Heart right ventricle (tissue), 16 donors: ENCODE data around the gene ADGB. TPM values are rescaled to one million over a fixed set of nuclear protein-coding genes. Genes with fewer than 3 reads are reported as not detected.

Experiments
- ATAC-seq, 8 donors: fragments of 200-7000 bp; cut with Tn5 transposase; one replicate each; pipeline ENCODE4 v1.9.1; 2020; ENCODE audit warnings: mild to moderate bottlenecking in 8 of 8, moderate library complexity in 8 of 8, moderate number of reproducible peaks in 1 of 8
- DNase-seq, 2 donors: peaks; one replicate each; pipeline ENCODE4 v3.0.0-alpha.2; 2020
- H3K27ac ChIP-seq, 10 donors: fragments of 200-600 bp; sonication (generic) in 2 of 10; one replicate each; pipeline versions ENCODE4 v1.5.0 to v1.8.0; 2020 to 2022; ENCODE audit warnings: mild to moderate bottlenecking in 3 of 10
- H3K27me3 ChIP-seq, 7 donors: fragments of 200-600 bp; one replicate each; pipeline ENCODE4 v1.8.0; 2021 to 2022; ENCODE audit warnings: mild to moderate bottlenecking in 2 of 7
- H3K36me3 ChIP-seq, 9 donors: fragments of 200-600 bp; sonication (generic) in 1 of 9; one replicate each; pipeline versions ENCODE4 v1.5.0 to v1.8.0; 2020 to 2022; ENCODE audit warnings: mild to moderate bottlenecking in 2 of 9
- H3K4me1 ChIP-seq, 9 donors: fragments of 200-600 bp; sonication (generic) in 1 of 9; one replicate each; pipeline versions ENCODE4 v1.5.0 to v1.8.0; 2020 to 2022; ENCODE audit warnings: mild to moderate bottlenecking in 4 of 9
- H3K4me3 ChIP-seq, 10 donors: fragments of 200-600 bp; sonication (generic) in 2 of 10; one replicate each; pipeline versions ENCODE4 v1.5.0 to v1.8.0; 2020 to 2022; ENCODE audit warnings: mild to moderate bottlenecking in 7 of 10, moderate library complexity in 2 of 10
- H3K9me3 ChIP-seq, 11 donors: fragments of 200-600 bp in 10 of 11; sonication (generic) in 2 of 11; one replicate each; pipeline versions ENCODE4 v1.5.0 to v1.8.0; 2013 to 2022; ENCODE audit warnings: mild to moderate bottlenecking in 2 of 11, control low read depth in 1 of 11, moderate library complexity in 1 of 11
- CTCF ChIP-seq, 9 donors: fragments of 200-600 bp; sonication (generic) in 2 of 9; IDR thresholded peaks; one replicate each; pipeline versions ENCODE4 v1.5.0 to v1.8.0; 2021 to 2022; ENCODE audit warnings: antibody characterized with exemption in 9 of 9, mild to moderate bottlenecking in 5 of 9, moderate library complexity in 1 of 9
- WGBS, 2 donors: extraction: QIAGEN DNeasy Blood & Tissue Kit; methylation state at CpG; one replicate each; pipeline ENCODE4 v1.1.7; 2013; ENCODE audit warnings: inconsistent platforms in 1 of 2; 5-methylcytosine and 5-hydroxymethylcytosine counted together
- intact Hi-C, 10 donors: fragments of 100-400 bp; cut with DNase I; formaldehyde crosslinking; loops; one replicate each; pipeline versions ENCODE4 v1.11.1 to v1.14.2; 2022
- polyA plus RNA-seq, 2 donors: library from polyadenylated mRNA; stranded (reverse); fragments of 200-250 nt; gene quantifications; one replicate each; pipeline ENCODE4 v1.2.3, GENCODE V29; 2013
- total RNA-seq, 10 donors: library from RNA; stranded (reverse); fragmentation: NEBNext Ultra II Directional in 3 of 10; extraction: Animal tissue kit (Norgen Biotek cat#: 25700) in 3 of 10; gene quantifications; one replicate each; pipeline versions ENCODE4 v1.2.1 to v1.2.4, GENCODE V29; 2021 to 2023
- donor health status: Arrhythmogenic right ventricular cardiomyopathy.
- donor health status: ischemic (EF 13 %, LVEDD 7.1; RV severe dilation, severe dysfunction).
- donor health status: healthy with polysubstance abuse.
- donor health status: DM: no; HTN: yes; CAD: no.
- donor health status: DM: no; HTN: no; CAD: no.
- donor health status: ischemic (EF 25% LVEDD 6.9; RV normal size, moderate dysfunction).
- donor health status: ischemic (EF 25% LVEDD 5.7; RV mildly dilated, moderate dysfunction).
- donor health status: healthy.
- donor health status: DM: yes; HTN: yes; CAD: no.
- donor health status: Ischemic cardiomyopathy.
- donor health status: ischemic (EF 35%, LVEDD 5.7; RV mildly dilated, moderate dysfunction).
- donor health status: nonischemic (EF 11% LVEDD 7.7; RV severe dilation, severe dysfunction).
- donor health status: DM: yes; HTN: yes; CAD: no.
- donor health status: PGD.
- donor health status: ischemic (EF 29% LVEDD 5.4; RV normal size, mild dysfunction).
- donor health status: nonischemic (EF 23%, LVEDD 6.1; RV moderate dilation, normal function).

Gene ADGB
- total and polyA plus RNA-seq, 12 donors = 3.7 TPM; not detected in 11

- Histone ChIP-seq H3K4me3 (no peak overlapping the region), H3K4me1 (peaks cover 0 to 15% (median 0%) of the 10 kb centered on the region in 9 donors), H3K27me3 (peaks cover 0 to 8% (median 0%) of the 10 kb centered on the region in 7 donors), H3K27ac (no peak overlapping the region), H3K9me3 (no peaks in the 10 kb centered on the region), H3K36me3 (no peaks in the 10 kb centered on the region)
- DNase-seq (no peak), ATAC-seq (no peak)
- WGBS, 2 donors = 95 to 96% methylated on average over 1 of the region's 1 CpG
- no peak for TF ChIP-seq CTCF (IDR thresholded peaks at IDR 0.05)
- intact Hi-C loops = no loop called here
These were observed 8.3 kb upstream of the ADGB start for GRCh38 chr6:146590492-146590891.

- intact Hi-C loops = no loop called here
- no peaks in the 10 kb centered on the region for H3K9me3 ChIP-seq
- TF ChIP-seq CTCF (IDR thresholded peaks at IDR 0.05) = no peak
These were observed 6.3 kb upstream of the ADGB start for GRCh38 chr6:146592451-146592850.

GRCh38 chr6:146593986-146594385 is 4.8 kb upstream of the ADGB start:
- TF ChIP-seq CTCF (IDR thresholded peaks at IDR 0.05) = no peak
- peaks cover 0 to 11% (median 0%) of the 10 kb centered on the region in 7 donors for H3K27me3 ChIP-seq
- WGBS, 2 donors = 82% methylated on average over 2 of the region's 2 CpGs
- DNase-seq (no peak), ATAC-seq (peak in 3 of 8 donors; percentile 23 to 41 (median 27))
- no peaks in the 10 kb centered on the region for H3K36me3 ChIP-seq
- peaks cover 0 to 36% (median 1%) of the 10 kb centered on the region in 9 donors for H3K4me1 ChIP-seq
- intact Hi-C loops = no loop called here
- no peaks in the 10 kb centered on the region for H3K9me3 ChIP-seq
- H3K27ac ChIP-seq = peak overlapping the region in 1 of 10 donors; percentile 49
- no peak overlapping the region for H3K4me3 ChIP-seq

More at GRCh38 chr6:146592451-146592850, 6.3 kb upstream of the ADGB start:
- H3K27ac ChIP-seq = no peak overlapping the region
- H3K27me3 ChIP-seq = peaks cover 0 to 8% (median 0%) of the 10 kb centered on the region in 7 donors
- H3K36me3 ChIP-seq = no peaks in the 10 kb centered on the region
- ATAC-seq (no peak), DNase-seq (no peak)
- peaks cover 0 to 31% (median 0%) of the 10 kb centered on the region in 9 donors for H3K4me1 ChIP-seq
- no peak overlapping the region for H3K4me3 ChIP-seq

- no peak overlapping the region for H3K4me3 ChIP-seq
- H3K9me3 ChIP-seq = no peaks in the 10 kb centered on the region
- peaks cover 0 to 38% (median 3%) of the 10 kb centered on the region in 9 donors for H3K4me1 ChIP-seq
- no peak for DNase-seq
- 73 to 89% methylated on average over 1 of the region's 1 CpG for WGBS, 2 donors
- peaks cover 0 to 14% (median 0%) of the 10 kb centered on the region in 7 donors for H3K27me3 ChIP-seq
- ATAC-seq = peak in 6 of 8 donors; percentile 36 to 62 (median 47)
- TF ChIP-seq CTCF (IDR thresholded peaks at IDR 0.05) = no peak
- no peaks in the 10 kb centered on the region for H3K36me3 ChIP-seq
- intact Hi-C loops = no loop called here
- peak overlapping the region in 1 of 10 donors; percentile 49 for H3K27ac ChIP-seq
These were observed 4.3 kb upstream of the ADGB start for GRCh38 chr6:146594495-146594894.
